Measurements from ENCODE around the gene MEIG1. TPM values are rescaled to one million over a fixed set of nuclear protein-coding genes. Genes with fewer than 3 reads are reported as not detected.

The MEIG1 gene
- total and polyA plus RNA-seq, 2 of the 8 experiments (the other 6 are each of a cell fraction or from before 2014, with no cell fraction given): not detected

DNA sequence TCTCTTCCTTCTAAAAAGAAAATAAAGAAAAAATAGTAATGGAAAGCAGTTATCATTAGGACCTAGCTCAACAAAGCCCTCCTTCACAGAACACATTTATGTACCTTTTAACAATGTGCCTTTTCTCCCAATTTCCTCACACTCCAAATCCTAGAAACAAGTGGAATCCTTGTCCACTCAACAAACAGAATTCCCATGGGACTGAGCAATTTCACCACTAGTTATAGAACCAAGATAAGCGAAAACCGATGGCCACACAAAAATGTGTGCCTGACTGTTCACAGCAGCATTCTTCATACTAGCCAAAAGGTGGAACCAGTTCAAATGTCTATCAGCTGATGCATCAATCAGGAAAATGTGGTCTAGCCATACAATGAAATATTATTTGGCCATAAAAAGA lies 22.6 kb upstream of the MEIG1 start:
- H3K79me1 ChIP-seq (ENCODE audit: low read depth, low read length): no peaks in the 10 kb centered on the region
- no peaks in the 10 kb centered on the region for H3K9me3 ChIP-seq (ENCODE audit: insufficient read depth in 2 of 2, low read depth in 1 of 2, low read length in 1 of 2)
- H2BK5ac ChIP-seq (ENCODE audit: low read depth, low read length): no peak overlapping the region
- H3K4ac ChIP-seq (replicated peaks; ENCODE audit: insufficient read length, low read depth, low read length): no peak overlapping the region
- TF ChIP-seq, protein P1, sequence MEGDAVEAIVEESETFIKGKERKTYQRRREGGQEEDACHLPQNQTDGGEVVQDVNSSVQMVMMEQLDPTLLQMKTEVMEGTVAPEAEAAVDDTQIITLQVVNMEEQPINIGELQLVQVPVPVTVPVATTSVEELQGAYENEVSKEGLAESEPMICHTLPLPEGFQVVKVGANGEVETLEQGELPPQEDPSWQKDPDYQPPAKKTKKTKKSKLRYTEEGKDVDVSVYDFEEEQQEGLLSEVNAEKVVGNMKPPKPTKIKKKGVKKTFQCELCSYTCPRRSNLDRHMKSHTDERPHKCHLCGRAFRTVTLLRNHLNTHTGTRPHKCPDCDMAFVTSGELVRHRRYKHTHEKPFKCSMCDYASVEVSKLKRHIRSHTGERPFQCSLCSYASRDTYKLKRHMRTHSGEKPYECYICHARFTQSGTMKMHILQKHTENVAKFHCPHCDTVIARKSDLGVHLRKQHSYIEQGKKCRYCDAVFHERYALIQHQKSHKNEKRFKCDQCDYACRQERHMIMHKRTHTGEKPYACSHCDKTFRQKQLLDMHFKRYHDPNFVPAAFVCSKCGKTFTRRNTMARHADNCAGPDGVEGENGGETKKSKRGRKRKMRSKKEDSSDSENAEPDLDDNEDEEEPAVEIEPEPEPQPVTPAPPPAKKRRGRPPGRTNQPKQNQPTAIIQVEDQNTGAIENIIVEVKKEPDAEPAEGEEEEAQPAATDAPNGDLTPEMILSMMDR (IDR thresholded peaks at IDR 0.05; ENCODE audit: control extremely low read depth in 1 of 3, insufficient read depth in 1 of 3, low read depth in 1 of 3, low read length in 3 of 3): no peak
- TF ChIP-seq CHD2 (IDR thresholded peaks at IDR 0.05; ENCODE audit: low read length) (no peak), GTF2F1 (IDR thresholded peaks at IDR 0.05; ENCODE audit: borderline replicate concordance, low read depth, low read length) (no peak), MAFK (IDR thresholded peaks at IDR 0.05; ENCODE audit: low read depth, low read length) (no peak), RBBP5 (IDR thresholded peaks at IDR 0.05; ENCODE audit: borderline replicate concordance, low read depth, low read length) (no peak), TEAD4 (IDR thresholded peaks at IDR 0.05; ENCODE audit: low read depth, low read length) (no peak)
- H3K14ac ChIP-seq (ENCODE audit: insufficient read length): no peak overlapping the region
- no peaks in the 10 kb centered on the region for H3K23me2 ChIP-seq (ENCODE audit: low read depth, low read length)
- no peak overlapping the region for H2BK120ac ChIP-seq (replicated peaks; ENCODE audit: low read depth, low read length)
- FAIRE-seq (no peak), DNase-seq (ENCODE audit: low read depth in 1 of 2, low spot score in 2 of 2) (no peak)
- no peak overlapping the region for H2BK12ac ChIP-seq (ENCODE audit: low read depth, low read length)
- H4K20me1 ChIP-seq (replicated peaks in 1 of 2; ENCODE audit: control insufficient read depth in 1 of 2, insufficient read depth in 2 of 2, low read length in 2 of 2): peaks cover 0 to 2% of the 10 kb centered on the region in 2 experiments
- H2BK20ac ChIP-seq (ENCODE audit: low read length): no peak overlapping the region
- no peak overlapping the region for H3K18ac ChIP-seq (ENCODE audit: extremely low read depth, low read length)
- H3K4me2 ChIP-seq (ENCODE audit: insufficient read depth in 1 of 2, low read depth in 2 of 2, low read length in 2 of 2): no peak overlapping the region
- peaks cover 0 to 22% (median 4%) of the 10 kb centered on the region in 4 experiments; a peak in 4 of 8 replicates for H3K36me3 ChIP-seq (ENCODE audit: control insufficient read depth in 2 of 4, insufficient read depth in 4 of 4, low read length in 3 of 4)
- H4K91ac ChIP-seq (replicated peaks; ENCODE audit: insufficient read length, low read length): no peak overlapping the region
- H3K4me3 ChIP-seq (ENCODE audit: extremely low read depth in 1 of 4, insufficient read depth in 2 of 4, low read depth in 3 of 4, low read length in 4 of 4): no peak overlapping the region
- H3K56ac ChIP-seq (replicated peaks; ENCODE audit: insufficient read length, low read depth, low read length): no peak overlapping the region
- H2BK15ac ChIP-seq (ENCODE audit: low read length): no peak overlapping the region
- no peak overlapping the region for H3K27ac ChIP-seq (ENCODE audit: low read depth, low read length)
- WGBS, 2 experiments (ENCODE audit: extremely low coverage in 1 of 2, insufficient coverage in 1 of 2, insufficient read length in 1 of 2, insufficient replicate concordance in 2 of 2, low coverage in 1 of 2, low lambda C conversion rate in 2 of 2, missing lambda C conversion rate in 1 of 2): 83% methylated on average over 2 of the region's 2 CpGs; no CpG with 5 or more reads in 1 of the 2 experiments
- H3K79me2 ChIP-seq (ENCODE audit: control insufficient read depth in 1 of 2, insufficient read depth in 2 of 2, low read length in 2 of 2): no peaks in the 10 kb centered on the region
- H4K8ac ChIP-seq (ENCODE audit: extremely low read depth, insufficient read depth, low read length): no peak overlapping the region
- H4K5ac ChIP-seq (ENCODE audit: insufficient read length, low read depth, low read length): no peak overlapping the region
- H3K23ac ChIP-seq (ENCODE audit: insufficient read length): no peak overlapping the region
- ChIA-PET CTCF (ENCODE audit: partially characterized antibody) (interaction anchor here (0.5 to 1.2 kb wide), 3 partner anchors 10 to 37 kb away, joined by 3 read pairs; no protein-coding TSS in a partner anchor), POLR2A (ENCODE audit: partially characterized antibody) (no interaction called here)
- H3K4me1 ChIP-seq (replicated peaks in 1 of 4; ENCODE audit: control insufficient read depth in 3 of 4, insufficient read depth in 4 of 4, low read length in 3 of 4): no peaks in the 10 kb centered on the region
- H3K9ac ChIP-seq (replicated peaks in 1 of 4; ENCODE audit: extremely low read depth in 1 of 4, low read depth in 3 of 4, low read length in 3 of 4): no peak overlapping the region
- no peak overlapping the region for H2AFZ ChIP-seq (ENCODE audit: low read length)
- H2AK5ac ChIP-seq (ENCODE audit: low read depth, low read length): no peak overlapping the region
- no peaks in the 10 kb centered on the region for H3K27me3 ChIP-seq (replicated peaks in 1 of 4; ENCODE audit: control insufficient read depth in 3 of 4, extremely low read depth in 1 of 4, insufficient read depth in 3 of 4, low read length in 3 of 4)

All from H1 (cell line).